Measurements from ENCODE around the gene CEP76. TPM values are rescaled to one million over a fixed set of nuclear protein-coding genes. Genes with fewer than 3 reads are reported as not detected.

CEP76 gene
- total RNA-seq, 1 experiment from 2014 or later, result 18.6 TPM

GRCh38 chr18:12689256-12689850 is 13.2 kb downstream of the CEP76 start:
- no CpG with 5 or more reads among the region's 4 CpGs for WGBS (ENCODE audit: extremely low coverage, insufficient read length, low lambda C conversion rate)
- H3K4me2 ChIP-seq (ENCODE audit: insufficient read depth, insufficient read length, low read length), result no peak overlapping the region
- Mint-ChIP-seq H3K9me3 (no peaks in the 10 kb centered on the region), H3K27ac (0 out of 7 replicates have a peak overlapping the region, but pooled peaks of 1 of the 3 experiments have one; percentile 22), H3K4me1 (no peaks in the 10 kb centered on the region), H3K36me3 (ENCODE audit: insufficient read depth in 1 of 3, low read depth in 3 of 3) (peaks cover 4 to 35% (median 18%) of the 10 kb centered on the region in 3 experiments; a peak in 6 of 7 replicates), H3K27me3 (ENCODE audit: low read depth) (no peaks in the 10 kb centered on the region), H3K4me3 (no peak overlapping the region)
- no peaks in the 10 kb centered on the region for H3K23me2 ChIP-seq (ENCODE audit: insufficient read length, low read depth, low read length, poor library complexity, severe bottlenecking)
- no peaks in the 10 kb centered on the region for H3K27me3 ChIP-seq (ENCODE audit: insufficient read depth, low read length)
- H2BK5ac ChIP-seq (ENCODE audit: insufficient read length, low read length), result no peak overlapping the region
- H3K79me2 ChIP-seq (ENCODE audit: insufficient read depth, low read length), result no peaks in the 10 kb centered on the region
- no peak overlapping the region for H2BK12ac ChIP-seq (ENCODE audit: insufficient read length, low read depth, low read length)
- no peak overlapping the region for H3T11ph ChIP-seq (ENCODE audit: low read length)
- no peak overlapping the region for H3K14ac ChIP-seq (ENCODE audit: insufficient read depth, low read length)
- H2BK15ac ChIP-seq (ENCODE audit: low read depth, low read length), result no peak overlapping the region
- H4K5ac ChIP-seq (ENCODE audit: insufficient read length, low read depth, low read length), result no peak overlapping the region
- no peak overlapping the region for H4K8ac ChIP-seq (replicated peaks; ENCODE audit: insufficient read length, low read depth, low read length)
- no peak overlapping the region for H3K23ac ChIP-seq (ENCODE audit: insufficient read length, low read depth, low read length)
- H2BK120ac ChIP-seq (ENCODE audit: low read depth, low read length, poor library complexity, severe bottlenecking), result no peak overlapping the region
- H3K9ac ChIP-seq (ENCODE audit: extremely low read depth, insufficient read length, low read length), result no peak overlapping the region
- no peaks in the 10 kb centered on the region for H3K79me1 ChIP-seq (ENCODE audit: insufficient read depth, low read depth, low read length, poor library complexity, severe bottlenecking)
- no peak overlapping the region for H4K91ac ChIP-seq (ENCODE audit: insufficient read length, low read depth, low read length)
- H3K4me1 ChIP-seq (ENCODE audit: insufficient read depth, low read length), result no peaks in the 10 kb centered on the region
- no peak overlapping the region for H3K4ac ChIP-seq (ENCODE audit: low read depth, low read length)
- H3K27ac ChIP-seq (ENCODE audit: insufficient read length, low read depth, low read length), result no peak overlapping the region
- H3K9me3 ChIP-seq (ENCODE audit: control insufficient read depth, low read depth, low read length), result no peaks in the 10 kb centered on the region
- no peaks in the 10 kb centered on the region for H4K20me1 ChIP-seq (ENCODE audit: control insufficient read depth, insufficient read depth, insufficient read length)
- H3K56ac ChIP-seq (ENCODE audit: insufficient read length, low read depth, low read length), result no peak overlapping the region
- no peak for DNase-seq
- no peak overlapping the region for H2AFZ ChIP-seq (ENCODE audit: low read length)
- no peak for TF ChIP-seq CTCF (conservative IDR thresholded peaks at IDR 0.05)
- no peak overlapping the region for H3K18ac ChIP-seq (ENCODE audit: insufficient read length, low read depth, low read length)
- H2BK20ac ChIP-seq (ENCODE audit: low read depth, low read length, poor library complexity, severe bottlenecking), result no peak overlapping the region
- no peak overlapping the region for H2AK5ac ChIP-seq (ENCODE audit: insufficient read length, low read length)

Measured in H9 (cell line).